Left colon (tissue), 2 donors: ENCODE measurements around the gene CYBRD1. TPM values are rescaled to one million over a fixed set of nuclear protein-coding genes. Genes with fewer than 3 reads are reported as not detected.
"Not testable (repeated sequence)": the region's sequence is repeated elsewhere in the genome, so short reads cannot be mapped to it uniquely, and the experiment has no call there.

Source experiments
- ATAC-seq: fragments of 200-7000 bp; cut with Tn5 transposase; one replicate; pipeline ENCODE4 v1.9.1; 2020; ENCODE audit warnings: mild to moderate bottlenecking, moderate library complexity
- DNase-seq, 2 donors: peaks; one replicate each; pipeline ENCODE4 v3.0.0-alpha.2; 2020
- intact Hi-C, 2 donors: fragments of 100-400 bp; cut with DNase I in 1 of 2; cut with micrococcal nuclease in 1 of 2; formaldehyde crosslinking; loops; one replicate each; pipeline versions ENCODE4 v1.11.2 to v1.14.0; 2022; cut with DNase I, micrococcal nuclease
- total RNA-seq, 2 donors: library from RNA; stranded (reverse); fragmentation: NEBNext Ultra II Directional; extraction: Animal tissue kit (Norgen Biotek cat#: 25700); gene quantifications; one replicate each; pipeline ENCODE4 v1.2.1, GENCODE V29; 2021
- donor health status: DM: no; HTN: no; CAD: no.
- donor health status: DM: yes; HTN: yes; CAD: no.

Gene CYBRD1
- total RNA-seq, 2 donors from 2014 or later: 46.8 to 73.1 TPM

DNA sequence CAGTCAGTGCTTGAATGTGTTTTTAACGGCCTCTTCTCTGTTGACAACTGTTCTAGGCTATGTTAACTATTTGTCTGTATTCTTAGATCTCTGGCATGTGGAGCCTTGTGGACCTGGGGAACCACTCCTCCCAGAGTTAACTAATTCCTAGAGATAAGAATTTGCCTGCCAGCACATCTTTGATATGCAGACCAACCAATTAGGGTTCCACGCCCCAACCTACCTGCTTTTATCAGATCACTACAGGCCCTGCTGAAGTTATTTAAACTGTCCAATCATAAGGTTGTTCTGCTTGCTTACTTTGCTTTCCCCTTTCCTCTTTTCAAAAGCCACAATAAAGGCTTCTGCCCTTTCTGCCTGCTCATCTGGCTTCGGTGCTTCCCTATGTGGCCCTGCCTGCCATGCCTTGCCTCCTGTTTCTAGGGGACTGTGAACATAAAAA, 8.5 kb upstream of the CYBRD1 start:
- no peak for ATAC-seq
- intact Hi-C loops: no loop called here
- DNase-seq: no peak

- intact Hi-C loops: no loop called here
- ATAC-seq (no peak), DNase-seq (no peak)
These were observed 7.2 kb upstream of the CYBRD1 start for GRCh38 chr2:171514908-171515582.

DNA sequence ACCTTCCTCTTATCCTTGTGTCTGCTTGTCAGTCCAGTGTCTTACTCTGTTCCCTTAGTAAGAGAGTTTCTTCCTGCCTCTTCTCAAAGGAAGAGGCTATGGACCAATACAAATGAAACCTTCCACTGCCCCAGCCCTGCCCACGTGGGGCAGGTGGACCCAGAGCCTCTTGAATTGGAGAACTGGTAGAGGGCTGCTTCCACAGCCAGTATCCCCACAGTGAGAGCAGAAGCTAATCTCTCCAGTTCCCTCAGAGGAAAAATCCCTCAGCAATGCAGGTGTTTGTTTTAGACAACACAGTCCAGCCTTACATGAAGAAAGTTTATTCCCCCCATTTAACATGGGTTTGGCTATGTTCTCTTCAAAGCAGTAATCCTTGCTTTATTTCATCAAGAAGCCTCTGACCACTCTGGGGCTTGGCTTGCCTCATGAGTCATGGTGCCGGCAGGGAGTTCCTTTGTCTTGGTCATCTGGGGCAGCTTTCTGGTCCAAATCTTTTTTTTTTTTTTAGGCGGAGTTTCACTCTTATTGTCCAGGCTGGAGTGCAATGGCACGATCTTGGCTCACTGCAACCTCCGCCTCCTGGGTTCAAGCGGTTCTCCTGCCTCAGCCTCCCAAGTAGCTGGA, 6.5 kb upstream of the CYBRD1 start:
- no peak for ATAC-seq
- DNase-seq: no peak
- intact Hi-C loops: no loop called here

- DNase-seq: no peak
- intact Hi-C loops: no loop called here
- ATAC-seq: no peak
These were observed 5.5 kb upstream of the CYBRD1 start for GRCh38 chr2:171516793-171517192.

- DNase-seq: no peak
- no peak for ATAC-seq
- intact Hi-C loops: no loop called here
These were observed 1.8 kb upstream of the CYBRD1 start for GRCh38 chr2:171520471-171520870.

DNA sequence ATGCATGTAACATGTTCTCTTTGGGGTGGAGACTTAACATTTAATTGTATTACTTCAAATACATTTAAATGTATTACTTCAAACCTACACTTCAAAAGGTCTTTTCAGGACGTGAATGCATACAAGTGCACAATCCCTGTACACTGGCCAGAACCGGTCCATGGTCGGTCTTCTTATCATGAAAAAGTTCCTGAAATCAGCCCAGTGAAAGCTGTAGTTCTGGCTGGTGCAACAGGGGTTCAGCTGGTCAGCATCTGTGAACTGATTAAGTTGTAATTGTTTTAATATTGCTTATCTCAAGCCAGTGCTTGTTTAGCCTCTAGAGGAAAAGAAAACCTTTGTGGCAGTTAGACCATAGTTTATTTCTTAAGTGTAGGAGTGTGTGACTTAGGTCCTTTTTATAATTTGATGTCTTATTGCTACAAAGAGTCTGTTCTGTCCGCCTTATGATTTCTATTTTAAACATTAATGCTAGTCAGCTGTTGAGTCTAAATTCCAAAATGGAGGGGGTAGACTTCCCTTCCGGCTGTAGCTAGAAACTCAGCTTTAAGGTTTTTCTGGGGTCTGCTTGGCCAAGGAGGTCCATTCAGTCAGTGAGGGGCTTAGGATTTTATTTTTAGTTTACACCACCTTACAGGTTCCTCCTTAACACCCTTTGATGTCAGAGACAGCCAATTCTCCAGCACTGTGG, 768 bp upstream of the CYBRD1 start:
- no peak for ATAC-seq
- intact Hi-C loops: no loop called here

GRCh38 chr2:171522788-171523087, 464 bp downstream of the CYBRD1 start:
- DNase-seq (peak; percentile 30 to 40), ATAC-seq (peak; percentile 57)
- intact Hi-C loops: no loop called here

More for the DNA sequence above, 768 bp upstream of the CYBRD1 start:
- DNase-seq: no peak

DNA sequence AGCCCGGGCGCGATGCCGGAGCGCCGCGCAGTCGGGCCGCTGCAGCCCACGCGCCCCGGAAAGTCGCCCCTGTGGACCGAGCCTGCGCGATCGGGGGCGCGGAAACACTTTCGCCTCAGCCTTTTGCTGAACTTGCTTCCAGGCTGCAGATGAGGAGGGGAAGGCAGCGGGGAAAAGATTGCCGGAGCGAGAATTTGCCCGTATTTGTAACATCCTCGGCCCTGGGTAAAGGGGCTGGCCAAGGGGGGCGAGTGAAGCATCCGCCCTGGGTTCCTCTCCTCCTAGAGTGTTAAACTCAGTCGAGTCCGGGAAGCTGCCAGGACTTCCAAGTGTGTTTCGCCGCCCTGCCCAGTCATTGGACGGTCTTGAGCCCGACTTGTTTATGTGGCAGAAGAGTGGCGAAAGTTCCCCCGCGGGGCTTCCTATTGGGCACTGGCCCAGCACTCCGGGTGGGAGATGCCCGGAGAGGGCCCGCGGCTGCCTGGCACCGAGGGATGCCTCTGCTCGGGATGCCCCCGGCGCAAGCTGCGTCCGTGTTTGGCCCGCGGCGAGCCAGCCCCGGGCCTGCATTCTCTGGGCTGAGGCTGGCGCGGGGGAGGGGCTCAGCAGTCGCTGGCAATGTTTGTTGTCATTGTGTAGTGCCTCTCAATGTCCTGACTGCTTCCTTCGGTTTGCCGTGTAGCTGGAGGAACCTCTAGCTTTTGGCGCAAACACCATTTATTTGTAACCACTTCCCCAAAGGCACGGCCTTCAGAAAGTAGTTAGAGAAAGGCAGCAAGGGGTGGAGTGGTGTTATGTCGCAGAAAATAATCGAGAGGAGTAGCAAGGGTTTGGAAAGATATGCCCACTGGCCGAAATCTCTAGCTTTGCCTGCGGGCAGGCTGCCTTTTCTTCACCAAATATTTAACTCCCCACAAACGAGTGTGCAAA, 1.1 kb downstream of the CYBRD1 start:
- DNase-seq: peak; percentile 76 to 79

GRCh38 chr2:171524018-171524401, 1.7 kb downstream of the CYBRD1 start:
- ATAC-seq (peak; percentile 24), DNase-seq (no peak)
- intact Hi-C loops: no loop called here

More for the DNA sequence above, 1.1 kb downstream of the CYBRD1 start:
- peak; percentile 78 for ATAC-seq
- intact Hi-C loops: no loop called here

GRCh38 chr2:171529914-171530313, 7.6 kb downstream of the CYBRD1 start:
- intact Hi-C loops: no loop called here
- ATAC-seq (no peak), DNase-seq (no peak)

- no peak for ATAC-seq
- DNase-seq: no peak
- intact Hi-C loops: no loop called here
These were observed 8.1 kb downstream of the CYBRD1 start for GRCh38 chr2:171530378-171530777.

DNA sequence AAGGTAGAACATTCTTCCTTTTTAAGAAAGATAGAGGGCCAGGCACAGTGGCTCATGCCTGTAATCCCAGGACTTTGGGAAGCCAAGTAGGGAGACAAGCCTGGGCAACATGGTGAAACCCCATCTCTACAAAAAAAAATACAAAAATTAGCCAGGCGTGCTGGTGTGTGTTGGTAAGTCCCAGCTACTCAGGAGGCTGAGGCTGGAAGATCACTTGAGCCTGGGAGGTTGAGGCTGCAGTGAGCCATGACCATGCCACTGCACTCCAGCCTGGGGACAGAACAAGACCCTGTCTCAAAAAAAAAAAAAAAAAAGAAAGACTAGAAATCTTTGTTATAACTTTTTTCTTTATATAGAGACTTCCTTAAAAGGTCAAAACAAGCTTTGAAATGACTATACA, 8.6 kb downstream of the CYBRD1 start:
- intact Hi-C loops, ATAC-seq, DNase-seq: not testable (repeated sequence)

GRCh38 chr2:171531291-171531690, 9.0 kb downstream of the CYBRD1 start:
- ATAC-seq: no peak
- intact Hi-C loops: no loop called here
- DNase-seq: no peak

- DNase-seq (no peak), ATAC-seq (no peak)
- intact Hi-C loops: no loop called here
These were observed 9.7 kb downstream of the CYBRD1 start for GRCh38 chr2:171531836-171532450.

DNA sequence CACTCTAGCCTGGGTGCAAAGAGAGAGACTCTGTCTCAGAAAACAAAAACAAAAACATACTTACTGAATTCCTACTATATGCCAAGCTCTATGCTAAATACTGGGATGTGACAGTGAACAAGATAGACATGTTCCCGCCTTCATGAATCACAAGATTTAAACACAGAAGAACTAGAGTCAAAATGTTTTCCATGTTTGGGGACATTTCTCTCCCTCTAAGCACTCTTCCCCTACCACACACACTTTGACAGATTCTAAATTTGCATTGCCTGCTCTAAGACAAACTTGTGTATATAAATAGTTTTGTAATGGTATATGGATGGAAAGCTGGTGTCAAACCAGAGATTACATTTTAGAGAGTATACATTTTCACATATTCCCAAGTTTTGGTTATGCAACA, 11.1 kb downstream of the CYBRD1 start:
- ATAC-seq (no peak), DNase-seq (no peak)

DNA sequence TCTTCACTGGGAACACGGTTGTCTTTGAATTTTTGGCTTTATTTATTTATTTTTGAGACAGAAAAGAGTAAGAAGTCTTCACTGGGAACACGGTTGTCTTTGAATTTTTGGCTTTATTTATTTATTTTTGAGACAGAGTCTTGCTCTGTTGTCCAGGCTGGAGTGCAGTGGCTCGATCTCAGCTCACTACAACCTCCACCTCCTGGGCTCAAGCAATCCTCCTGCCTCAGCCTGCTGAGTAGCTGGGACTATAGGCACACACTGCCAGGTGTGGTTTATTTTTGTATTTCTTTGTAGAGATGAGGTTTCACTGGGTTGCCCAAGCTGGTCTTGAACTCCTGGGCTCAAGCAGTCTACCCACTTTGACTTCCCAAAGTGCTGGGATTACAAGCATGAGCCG, 13.3 kb downstream of the CYBRD1 start:
- ATAC-seq, DNase-seq, intact Hi-C loops: not testable (repeated sequence)

More for the DNA sequence above, 11.1 kb downstream of the CYBRD1 start:
- intact Hi-C loops: no loop called here

DNA sequence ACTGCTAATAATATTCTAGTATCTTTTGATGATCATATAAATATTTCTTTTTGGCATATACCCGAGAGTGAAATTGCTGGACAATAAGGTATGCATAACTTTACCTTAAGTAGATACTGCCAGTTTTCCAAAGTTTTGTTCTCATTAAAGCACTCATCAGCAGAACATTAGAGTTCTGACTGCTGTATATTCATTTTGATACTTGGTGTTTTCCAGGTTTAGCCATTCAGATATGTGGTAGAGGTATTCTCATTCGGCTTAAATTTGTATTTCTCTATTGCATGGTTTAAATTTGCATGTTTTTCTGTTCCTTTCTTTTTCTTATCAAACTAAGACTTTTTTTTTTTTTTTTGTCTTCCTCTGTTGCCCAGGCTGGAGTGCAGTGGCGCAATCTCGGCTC, 18.2 kb downstream of the CYBRD1 start:
- ATAC-seq: no peak
- intact Hi-C loops: no loop called here
- DNase-seq: no peak

DNA sequence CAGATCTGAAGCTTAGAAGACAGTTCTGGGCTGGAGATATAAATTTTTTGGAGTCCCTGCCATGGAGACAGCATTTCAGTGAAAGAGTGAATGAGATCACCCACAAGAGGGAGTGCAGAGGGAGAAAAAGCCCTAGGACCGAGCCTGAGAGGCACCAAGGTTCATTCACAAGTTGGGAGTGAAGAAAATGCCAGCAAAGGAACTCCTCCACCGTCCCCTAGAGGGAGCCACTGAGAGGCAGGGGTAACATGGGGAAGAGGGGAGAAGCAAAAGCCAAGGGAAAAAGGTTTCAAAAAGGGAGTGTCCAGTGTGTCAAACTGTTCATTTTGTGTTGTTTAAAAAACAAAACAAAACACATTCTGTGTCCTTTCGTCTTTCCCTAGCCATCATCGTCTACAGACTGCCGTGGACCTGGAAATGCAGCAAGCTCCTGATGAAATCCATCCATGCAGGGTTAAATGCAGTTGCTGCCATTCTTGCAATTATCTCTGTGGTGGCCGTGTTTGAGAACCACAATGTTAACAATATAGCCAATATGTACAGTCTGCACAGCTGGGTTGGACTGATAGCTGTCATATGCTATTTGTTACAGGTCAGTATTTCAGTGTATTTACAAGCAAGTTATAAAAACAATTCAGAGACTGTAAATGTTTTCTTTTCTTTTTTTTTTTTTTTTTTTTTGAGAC, 19.1 kb downstream of the CYBRD1 start:
- intact Hi-C loops: no loop called here
- no peak for ATAC-seq
- DNase-seq: no peak
